ENCODE results near the gene PLCB3. TPM values are rescaled to one million over a fixed set of nuclear protein-coding genes. Genes with fewer than 3 reads are reported as not detected.

Gene PLCB3
- total RNA-seq, 1 donor from 2014 or later, result 17.4 TPM

DNA sequence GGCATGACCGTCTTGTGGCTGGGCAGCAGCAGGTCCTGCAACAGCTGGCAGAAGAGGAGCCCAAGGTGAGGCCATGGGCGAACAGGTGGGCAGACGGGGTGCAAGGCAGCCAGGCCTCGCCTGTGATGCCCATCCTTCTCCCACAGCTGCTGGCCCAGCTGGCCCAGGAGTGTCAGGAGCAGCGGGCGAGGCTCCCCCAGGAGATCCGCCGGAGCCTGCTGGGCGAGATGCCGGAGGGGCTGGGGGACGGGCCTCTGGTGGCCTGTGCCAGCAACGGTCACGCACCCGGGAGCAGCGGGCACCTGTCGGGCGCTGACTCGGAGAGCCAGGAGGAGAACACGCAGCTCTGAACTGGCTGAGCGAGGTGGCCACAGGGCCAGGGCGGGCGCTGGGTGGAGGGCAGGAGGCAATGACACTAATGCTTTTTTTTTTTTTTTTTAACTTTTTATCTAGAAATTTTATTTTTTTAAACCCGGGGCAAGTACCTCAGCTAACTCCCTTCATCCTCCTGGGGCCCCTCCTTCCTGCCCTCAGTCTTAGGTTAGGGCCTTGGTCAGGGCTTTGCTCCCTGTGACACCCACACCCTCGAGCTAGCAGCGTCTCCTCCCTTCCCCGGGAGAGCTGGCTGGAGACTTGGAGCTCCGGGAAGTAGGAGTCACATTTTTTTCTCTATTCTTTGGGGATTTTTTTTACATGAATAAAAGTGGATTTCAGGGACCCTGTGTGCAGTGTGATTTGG is 16.0 kb downstream of the PLCB3 start:
- no peak for DNase-seq

DNA sequence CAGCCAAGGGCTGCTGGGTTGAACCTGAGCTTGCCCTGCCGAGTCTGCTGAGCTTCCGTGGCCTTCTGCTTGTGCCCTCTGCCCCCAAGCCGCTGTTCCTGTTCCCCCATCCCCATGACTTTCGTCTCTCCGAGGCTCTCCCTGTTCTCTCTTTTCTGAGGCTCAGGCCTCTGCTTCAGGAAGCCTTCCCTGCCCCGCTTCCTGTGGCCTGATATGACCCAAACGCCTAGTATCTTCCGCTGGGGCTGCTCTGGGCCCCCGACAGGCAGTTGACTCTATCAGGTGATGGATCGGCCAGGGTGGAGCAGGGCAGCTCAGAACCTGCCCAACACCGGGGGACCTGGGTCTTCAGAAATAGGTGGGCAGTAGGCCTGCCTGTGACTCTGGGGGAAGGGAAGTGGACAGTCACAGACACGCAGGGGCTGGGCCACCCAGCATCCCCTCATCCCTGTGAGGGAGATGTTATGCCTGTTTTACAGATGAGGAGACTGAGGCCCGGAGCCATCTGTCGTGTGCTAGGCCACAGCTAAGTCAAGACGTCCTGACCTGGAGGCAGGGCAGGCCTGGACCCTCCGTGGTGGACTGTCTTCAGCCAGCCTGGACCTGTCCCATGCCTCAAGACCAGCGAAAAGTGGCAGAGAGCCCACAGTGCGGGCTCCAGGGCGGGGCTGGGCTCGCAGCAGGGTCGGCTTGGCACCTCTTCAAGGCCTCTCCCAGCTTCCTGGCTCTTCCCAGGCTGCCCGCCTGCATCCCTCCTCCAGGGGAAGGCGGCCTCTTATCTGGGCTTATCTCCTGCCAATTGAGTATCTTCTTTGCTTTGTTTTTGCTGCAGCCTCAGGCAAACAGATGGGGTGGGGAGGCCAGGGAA is 16.9 kb downstream of the PLCB3 start:
- no peak for DNase-seq

DNA sequence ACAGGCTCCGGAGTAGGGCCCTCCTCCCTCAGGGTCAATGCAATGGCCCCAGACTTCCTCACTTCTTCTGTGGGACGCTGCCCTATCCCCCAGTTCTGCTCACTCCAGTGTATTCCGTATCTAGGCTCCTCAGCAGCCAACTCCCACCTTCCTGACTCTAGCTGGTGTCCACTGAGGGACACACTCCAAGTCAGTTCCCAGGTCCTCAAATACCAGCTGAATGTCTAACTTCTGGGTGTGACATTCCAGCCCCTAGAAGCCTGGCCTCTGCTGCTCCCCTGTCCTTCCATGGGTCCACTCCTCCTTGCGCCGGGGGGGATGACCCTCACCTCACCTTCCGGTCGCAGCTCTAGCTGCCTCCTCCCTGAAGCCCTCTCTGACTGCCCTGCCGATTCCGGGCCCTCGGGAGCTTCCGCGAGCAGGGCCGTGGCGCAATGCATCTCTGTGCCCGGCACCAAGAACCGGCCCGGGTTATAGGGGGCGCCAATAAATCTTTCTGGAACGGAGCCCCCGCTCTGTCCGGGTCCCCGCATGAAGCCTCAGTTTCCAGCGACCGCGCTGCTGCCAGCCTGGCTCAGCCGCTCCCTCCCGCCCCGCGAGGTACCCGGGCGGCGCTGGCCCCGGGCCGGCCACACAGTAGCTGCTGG is 17.7 kb downstream of the PLCB3 start:
- DNase-seq, result peak; percentile 51

- DNase-seq, result peak; percentile 99
Measured at GRCh38 chr11:64269540-64270220, 18.4 kb downstream of the PLCB3 start.

GRCh38 chr11:64275031-64275800 is 23.9 kb downstream of the PLCB3 start:
- DNase-seq, result no peak

GRCh38 chr11:64275841-64276240 is 24.5 kb downstream of the PLCB3 start:
- no peak for DNase-seq

- DNase-seq, result no peak
Measured at GRCh38 chr11:64276653-64277431, 25.5 kb downstream of the PLCB3 start.

DNA sequence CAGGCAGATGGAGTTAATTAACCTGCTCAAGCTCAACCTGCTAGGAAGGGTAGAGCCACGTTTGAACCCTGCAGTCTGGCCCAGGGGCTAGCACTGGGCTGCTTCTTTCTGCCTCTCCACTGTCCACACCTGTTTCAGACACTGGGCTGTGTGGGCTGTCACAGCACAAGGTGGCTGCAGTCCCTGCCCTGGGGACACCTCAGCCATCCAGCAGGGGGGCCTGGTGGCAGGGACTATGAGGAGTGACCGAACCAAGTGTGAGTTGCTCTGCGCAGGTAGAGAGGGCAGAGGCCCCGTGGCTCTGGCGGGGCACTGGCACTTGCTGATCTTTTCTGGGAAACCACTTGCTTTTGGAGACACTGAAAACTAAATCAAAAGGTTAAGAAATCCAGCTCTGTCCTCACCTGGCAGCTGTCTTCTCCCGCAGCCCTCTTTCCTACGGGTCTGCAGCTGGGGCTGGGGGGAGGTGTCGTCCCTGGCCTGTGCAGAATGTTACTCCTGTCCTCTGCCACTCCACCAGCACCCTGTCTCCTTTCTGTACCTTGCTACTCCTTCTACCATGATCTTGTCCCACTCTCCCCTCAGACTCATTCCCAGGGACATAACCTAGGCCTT is 27.4 kb downstream of the PLCB3 start:
- DNase-seq, result no peak

GRCh38 chr11:64281957-64282770 is 30.8 kb downstream of the PLCB3 start:
- DNase-seq, result no peak

DNA sequence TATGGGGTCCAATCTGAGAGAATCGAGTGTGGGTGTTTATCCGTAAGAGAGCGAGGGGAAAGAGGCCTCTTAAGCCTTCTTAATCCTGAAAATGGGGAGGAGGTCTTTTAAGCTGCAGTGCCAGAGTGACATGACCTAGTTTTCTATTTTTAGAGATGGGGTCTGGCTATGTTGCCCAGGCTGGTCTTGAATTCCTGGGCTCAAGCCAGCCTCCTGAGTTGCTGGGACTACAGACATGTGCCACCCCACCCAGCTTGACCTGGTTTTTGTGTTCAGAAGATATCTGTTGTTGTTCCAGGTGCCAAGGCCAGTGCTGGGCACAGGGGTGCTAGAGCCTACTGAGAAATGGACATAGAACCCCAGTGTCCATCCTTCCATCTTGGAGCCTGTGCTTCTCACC is 31.8 kb downstream of the PLCB3 start:
- DNase-seq, result no peak

DNA sequence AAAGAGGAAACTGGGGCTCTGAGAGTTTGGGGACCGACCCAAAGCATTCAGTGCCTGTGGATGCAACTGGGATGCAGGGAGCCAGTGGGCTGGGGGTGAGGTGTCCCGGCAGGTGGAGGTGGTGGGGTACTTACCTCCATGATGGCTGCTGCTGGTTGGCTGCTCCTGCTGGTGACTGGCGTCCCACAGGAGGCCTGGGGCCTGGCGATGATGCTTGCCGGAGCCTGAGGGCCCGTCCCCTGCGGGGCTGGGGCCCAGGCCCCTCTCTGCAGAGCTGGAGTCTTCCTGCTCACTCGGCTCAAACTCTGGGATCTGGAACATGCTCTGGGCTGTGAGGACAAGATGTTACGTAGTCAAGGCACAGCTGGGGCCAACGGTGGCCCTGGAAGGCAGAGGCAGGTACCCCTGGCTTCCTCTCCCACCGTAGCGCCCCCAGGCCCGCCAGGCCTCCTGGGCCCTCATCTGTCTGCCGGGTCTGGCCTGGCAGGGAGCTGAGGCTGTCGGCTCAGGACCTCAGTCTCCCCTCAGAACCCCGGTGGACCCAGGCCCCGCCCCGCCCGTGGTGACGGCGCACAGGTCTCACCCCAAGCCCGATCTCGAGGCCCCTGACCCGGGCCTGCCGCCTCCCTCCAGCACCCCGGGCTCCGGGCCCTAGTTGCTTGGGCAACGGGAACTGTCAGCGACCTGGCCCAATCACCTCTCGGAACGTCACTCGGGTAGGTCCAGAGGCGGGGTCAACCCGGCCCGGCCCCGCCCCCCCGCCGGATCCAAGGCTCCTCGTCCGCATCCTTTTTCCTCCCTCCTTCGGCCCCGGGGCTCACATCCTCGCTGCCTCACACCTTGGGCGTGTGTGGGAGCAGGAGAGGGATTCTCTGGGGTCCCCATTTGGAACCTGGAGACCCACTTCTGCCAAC is 33.0 kb downstream of the PLCB3 start, which contains the start of gene BAD:
TSS of gene BAD (minus strand) at position 618 of the 914 bp plus-strand sequence. CDS start at position 321, 297 bp downstream.
- DNase-seq, result peak; percentile 93

GRCh38 chr11:64284962-64285884 is 33.9 kb downstream of the PLCB3 start, which contains the start of gene GPR137:
GPR137 (plus strand) TSS chr11:64285848; CDS start chr11:64286525, 677 bp downstream.
- DNase-seq, result peak; percentile 86

GRCh38 chr11:64285885-64286800 is 34.8 kb downstream of the PLCB3 start:
- no peak for DNase-seq

- no peak for DNase-seq
Measured at GRCh38 chr11:64286801-64287159, 35.5 kb downstream of the PLCB3 start.

- no peak for DNase-seq
Measured at GRCh38 chr11:64287676-64288352, 36.5 kb downstream of the PLCB3 start.

All from skin of body (tissue), 2 donors.